Hematopoietic multipotent progenitor cell (in vitro differentiated cells): Measurements from ENCODE around the gene NIT1. TPM values are rescaled to one million over a fixed set of nuclear protein-coding genes. Genes with fewer than 3 reads are reported as not detected.

Source experiments
- DNase-seq, 3 donors: peaks; one replicate each; pipeline ENCODE4 v3.0.0-alpha.2; 2011 to 2015; ENCODE audit warnings: low read depth in 2 of 3, low spot score in 2 of 3
- total RNA-seq: library from RNA; depleted of rRNA; stranded (reverse); fragments of >200 nt; gene quantifications from one replicate; pipeline ENCODE4 v1.2.3, GENCODE V29; 2012

NIT1 gene, protein sequence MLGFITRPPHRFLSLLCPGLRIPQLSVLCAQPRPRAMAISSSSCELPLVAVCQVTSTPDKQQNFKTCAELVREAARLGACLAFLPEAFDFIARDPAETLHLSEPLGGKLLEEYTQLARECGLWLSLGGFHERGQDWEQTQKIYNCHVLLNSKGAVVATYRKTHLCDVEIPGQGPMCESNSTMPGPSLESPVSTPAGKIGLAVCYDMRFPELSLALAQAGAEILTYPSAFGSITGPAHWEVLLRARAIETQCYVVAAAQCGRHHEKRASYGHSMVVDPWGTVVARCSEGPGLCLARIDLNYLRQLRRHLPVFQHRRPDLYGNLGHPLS
- 53.3 TPM for total RNA-seq

DNA sequence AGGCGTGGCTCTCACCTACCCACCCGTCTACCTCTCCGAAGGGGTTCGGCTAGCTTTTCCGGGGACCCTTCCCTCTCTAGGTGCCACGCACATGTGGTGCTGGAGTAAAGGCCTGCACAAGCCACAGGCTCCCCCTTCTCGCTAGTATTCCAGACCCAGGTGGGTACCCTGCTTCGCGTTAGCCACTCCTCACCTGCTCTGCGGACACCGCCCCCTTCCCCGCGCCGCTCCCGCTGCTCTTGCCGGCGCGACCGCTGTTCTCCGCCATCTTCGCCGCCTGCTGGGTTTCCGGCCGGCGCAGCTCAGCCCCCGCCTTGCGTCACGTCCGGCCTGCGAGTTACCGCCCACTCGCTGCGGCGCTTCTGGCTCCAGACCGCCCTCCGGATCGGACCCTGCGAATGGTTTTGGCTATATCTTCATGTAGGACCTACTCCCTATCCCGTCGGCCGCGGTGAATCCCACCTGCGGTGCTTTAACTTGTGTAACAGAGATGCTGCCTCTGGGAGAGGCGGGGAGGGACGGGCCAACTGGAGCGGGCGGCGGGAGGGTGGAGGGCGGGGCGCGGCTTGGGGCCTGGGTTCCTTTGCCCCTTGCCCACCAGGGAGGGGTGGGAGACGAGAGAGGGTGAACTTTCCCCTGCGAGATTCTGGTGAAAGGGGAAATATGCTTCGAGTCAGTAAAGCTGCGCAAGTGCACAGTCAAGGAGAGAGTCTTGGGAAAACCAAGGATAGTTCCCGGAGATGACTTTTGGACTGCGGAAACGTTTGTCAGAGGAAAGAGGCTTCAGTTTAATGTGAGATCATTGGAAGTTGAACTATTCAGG lies at the start of gene NIT1, which contains the start of gene PFDN2:
Gene NIT1 (plus strand): TSS at position 347 of the 823 bp plus-strand sequence. CDS start 72 bp downstream, at position 419.
Gene PFDN2 (minus strand): TSS at position 279 of the 823 bp plus-strand sequence. CDS start 11 bp downstream, at position 268.
- peak; percentile 70 to 88 (median 84) for DNase-seq

DNA sequence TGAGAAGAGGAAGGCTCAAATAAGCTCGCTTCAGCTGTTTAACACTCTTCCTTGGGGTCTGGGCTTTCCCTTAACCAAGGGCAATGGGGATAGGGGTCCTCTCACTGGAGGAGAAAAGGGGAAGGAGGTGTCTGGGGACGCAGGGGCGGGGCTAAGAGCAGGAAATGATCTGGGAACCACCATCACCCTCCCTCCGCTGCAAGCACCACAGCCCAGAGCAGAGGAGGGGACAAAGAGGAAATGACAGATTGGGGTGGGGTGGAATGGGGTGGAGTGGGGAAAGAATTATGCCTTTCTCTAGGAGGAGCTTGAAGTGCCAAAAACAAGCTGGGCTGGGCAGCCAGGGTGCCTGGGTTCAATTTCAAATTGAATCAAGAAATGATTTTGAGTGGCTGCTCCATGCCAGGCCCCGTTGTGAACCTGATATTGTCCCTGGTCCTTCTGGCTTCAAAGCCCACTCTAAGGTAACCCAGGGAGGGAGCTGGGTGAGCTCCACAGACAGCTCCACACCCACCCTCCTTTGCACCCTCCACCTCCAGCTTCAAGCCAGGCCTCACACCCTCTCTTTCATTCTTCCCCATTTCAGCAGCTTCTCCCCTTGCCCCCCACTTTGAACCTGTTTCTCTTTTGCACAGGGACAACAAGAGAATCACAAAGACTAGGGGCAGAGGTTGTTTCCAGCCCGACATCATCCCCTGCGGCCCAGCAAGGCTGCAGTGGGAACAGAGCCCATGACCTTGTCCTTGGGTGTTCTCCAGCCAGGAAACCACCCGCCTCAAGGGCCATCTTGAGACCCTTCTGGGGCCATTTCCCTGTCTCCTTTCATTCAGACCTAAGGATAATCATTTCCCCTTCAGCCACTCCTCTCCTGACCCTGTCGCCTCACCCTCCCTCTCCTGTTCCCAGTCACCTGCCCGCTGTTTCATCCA lies 49.3 kb upstream of the NIT1 start:
- peak; percentile 55 to 97 (median 95) for DNase-seq

DNA sequence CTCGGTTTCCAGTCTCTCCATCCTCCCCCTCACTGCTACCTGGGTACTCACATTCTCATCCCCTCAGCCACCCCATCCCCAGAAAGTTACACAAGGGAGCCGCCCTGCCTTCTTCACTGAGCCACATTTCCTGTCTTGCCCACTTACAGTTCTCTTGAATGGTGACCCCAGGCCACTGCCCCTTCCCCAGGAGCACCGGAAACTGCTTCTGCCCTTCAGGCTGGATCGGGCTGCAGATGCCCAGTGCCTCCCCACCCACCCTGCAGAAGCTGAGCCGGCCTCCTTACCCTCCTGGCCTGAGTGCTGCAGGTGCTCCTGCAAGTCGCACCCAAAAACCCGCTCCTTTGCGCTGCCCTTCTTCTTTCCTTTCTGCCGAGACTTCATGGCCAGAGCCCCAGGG lies 48.7 kb upstream of the NIT1 start:
- no peak for DNase-seq

DNA sequence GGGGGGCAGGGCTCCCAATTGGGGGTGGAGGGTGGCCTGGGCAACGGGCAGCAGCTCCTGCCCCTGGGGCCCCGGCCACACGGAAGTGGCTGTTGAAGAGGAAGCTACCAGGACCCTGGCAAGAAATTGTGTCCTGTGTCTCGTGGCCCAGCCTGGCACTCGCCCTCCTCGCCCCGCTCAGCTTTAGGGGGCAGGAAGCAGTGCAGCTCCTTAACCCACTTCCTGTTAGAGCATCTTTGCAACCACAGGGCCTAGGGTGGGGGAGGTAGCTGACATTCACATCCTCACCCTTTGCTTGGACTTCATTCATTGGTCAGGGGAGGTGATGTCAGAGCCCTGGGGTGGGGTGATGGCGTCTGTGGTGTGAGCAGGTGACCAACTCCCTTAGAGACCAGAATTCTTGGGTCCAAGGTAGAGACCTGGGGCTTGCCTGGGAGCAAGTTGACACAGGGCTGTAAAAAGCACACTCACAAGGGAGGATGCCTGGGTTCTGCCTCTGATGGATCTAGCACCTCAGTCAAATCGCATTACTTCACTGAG lies 48.1 kb upstream of the NIT1 start, which contains the start of gene ARHGAP30:
Gene ARHGAP30 (minus strand): TSS at position 161 of the 540 bp plus-strand sequence. CDS start 267 bp downstream, outside the sequence.
- DNase-seq = peak; percentile 45 to 97 (median 88)

DNA sequence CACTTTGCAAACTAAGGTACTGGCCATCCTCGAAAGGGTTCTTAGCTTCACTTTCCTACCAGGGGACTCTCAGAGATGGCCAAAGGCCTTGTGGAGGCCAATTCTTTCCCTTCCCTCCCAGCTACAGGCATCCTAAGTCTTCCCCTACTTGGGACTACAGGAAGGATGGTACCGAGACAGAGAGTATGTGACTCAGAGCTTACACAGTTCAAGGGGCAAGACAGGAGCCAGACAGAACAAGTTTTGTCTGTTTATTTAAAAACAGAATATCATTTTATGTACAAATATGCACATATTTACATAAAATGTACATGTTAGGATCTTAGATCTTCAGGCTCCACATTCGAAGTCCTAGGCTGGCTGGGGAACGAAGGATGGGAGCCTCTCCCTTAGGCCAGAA lies 47.1 kb upstream of the NIT1 start:
- no peak for DNase-seq

DNA sequence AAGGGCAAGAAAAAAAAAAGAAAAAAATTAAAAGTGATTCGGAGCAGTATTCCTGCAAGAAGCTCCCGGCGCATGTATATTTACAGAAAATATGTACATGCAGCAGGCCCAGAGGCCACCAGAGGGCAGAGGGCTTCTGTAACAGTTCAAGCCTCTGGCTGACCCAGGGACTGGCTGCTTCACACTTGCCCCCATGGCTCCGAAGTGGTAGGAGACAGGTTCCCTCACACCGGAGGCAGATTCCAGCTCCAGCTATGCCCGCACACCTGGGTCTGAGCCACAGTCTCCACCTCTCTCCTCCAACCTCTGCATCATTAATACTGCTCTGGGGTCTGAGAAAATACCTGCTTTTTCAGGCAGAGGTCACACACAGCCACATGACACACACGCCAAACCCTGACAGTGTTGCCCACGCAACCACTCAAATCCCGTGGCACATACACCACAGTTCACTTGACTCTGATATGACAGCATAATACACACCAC lies 46.0 kb upstream of the NIT1 start:
- DNase-seq = peak in 2 of 3 donors; percentile 65 to 74

DNA sequence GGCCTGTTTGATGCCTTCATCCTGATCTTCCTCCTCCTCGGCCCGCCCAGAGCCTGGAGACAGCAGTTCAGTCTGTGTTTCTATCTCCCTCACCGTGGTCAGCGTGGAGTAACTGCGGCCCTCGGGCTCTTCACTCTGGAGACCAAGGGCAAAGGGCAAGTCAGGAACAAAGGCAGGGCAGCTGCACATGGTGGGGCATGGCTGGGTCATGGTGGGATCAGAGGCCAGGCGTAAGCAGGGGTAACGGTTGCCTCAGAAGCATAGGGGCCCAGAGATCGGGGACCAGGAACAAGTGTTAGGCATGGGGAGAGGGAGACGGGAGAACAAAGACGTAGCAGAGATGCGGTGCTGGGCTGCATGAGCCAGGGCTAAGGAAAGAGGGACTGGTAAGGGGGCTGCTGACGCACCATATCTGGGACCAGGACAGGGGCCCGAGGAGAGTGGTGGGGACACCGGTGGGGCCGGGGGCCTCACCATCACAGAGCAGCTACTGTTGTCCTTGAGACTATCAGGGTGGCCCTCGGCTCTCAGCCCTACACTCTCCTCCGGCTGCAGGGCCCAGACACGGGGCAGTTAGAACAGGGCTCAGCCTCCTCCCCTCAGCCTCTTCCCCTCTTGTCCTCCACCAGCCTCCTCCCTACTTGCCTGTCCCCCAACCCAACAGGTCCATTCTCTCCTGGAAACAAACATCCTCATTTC lies 45.0 kb upstream of the NIT1 start:
- no peak for DNase-seq

DNA sequence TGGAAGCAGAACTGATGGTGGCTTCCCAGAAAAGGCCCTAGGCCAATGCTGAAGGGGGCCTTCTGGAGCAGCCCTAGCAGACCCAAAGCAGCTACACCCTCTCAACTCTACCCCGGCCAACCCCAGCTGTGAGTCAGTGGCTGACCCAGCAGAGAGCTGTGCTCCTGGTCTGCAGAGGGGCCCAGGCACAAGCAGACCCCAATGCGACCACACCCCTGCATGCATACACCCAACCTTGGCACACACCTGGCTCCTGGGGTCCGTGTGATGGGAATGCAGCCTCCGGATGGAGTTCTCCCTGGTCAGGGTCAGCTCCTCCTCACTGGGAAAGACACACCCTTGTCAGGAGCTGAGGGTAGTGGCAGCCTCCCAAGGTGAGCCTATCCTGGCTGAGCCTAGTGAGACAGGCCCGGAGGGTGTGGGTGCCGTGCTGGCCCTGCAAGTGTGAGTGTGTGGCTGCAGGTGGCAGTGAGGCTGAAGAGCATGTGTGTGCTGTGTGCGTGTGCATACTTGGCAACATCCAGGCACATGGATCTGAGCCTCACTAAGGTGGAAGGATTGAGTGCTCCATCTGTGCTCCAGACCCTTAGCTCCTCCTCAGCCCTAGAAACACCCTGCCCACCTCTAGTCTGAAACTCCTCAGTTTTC lies 44.3 kb upstream of the NIT1 start:
- peak in 1 of 3 donors; percentile 19 for DNase-seq

DNA sequence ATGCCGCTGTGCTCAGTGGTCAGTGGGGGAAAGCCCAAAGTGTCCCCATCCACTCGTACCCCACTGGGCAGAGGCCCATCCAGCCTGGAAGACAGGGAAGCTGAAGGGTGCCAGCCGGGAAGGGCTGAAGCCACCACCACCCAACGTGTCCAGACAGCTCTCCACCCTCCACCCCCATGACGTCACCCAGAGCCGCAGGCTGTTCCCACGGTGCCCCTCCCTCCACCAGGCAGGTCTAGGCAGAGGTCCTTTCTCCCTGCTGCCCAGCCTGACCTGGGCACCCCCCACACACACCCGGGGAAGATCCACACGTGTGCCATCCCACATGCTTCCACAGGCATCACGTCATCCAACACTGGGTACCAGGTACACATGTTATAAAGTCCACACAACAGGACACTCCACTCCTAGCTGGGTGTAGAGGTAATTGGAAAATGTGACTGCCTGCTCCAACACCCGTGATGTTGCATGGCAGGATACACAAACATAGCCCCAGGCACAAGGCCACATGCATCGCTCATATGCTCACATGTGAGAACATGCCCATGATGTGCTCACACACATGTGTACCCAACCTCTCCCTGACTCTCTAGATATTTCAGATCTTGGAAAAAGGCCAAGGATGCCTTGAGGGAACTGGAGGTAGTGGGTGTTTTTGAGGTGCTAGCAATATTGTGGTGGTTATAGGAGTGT lies 43.1 kb upstream of the NIT1 start:
- DNase-seq = no peak

DNA sequence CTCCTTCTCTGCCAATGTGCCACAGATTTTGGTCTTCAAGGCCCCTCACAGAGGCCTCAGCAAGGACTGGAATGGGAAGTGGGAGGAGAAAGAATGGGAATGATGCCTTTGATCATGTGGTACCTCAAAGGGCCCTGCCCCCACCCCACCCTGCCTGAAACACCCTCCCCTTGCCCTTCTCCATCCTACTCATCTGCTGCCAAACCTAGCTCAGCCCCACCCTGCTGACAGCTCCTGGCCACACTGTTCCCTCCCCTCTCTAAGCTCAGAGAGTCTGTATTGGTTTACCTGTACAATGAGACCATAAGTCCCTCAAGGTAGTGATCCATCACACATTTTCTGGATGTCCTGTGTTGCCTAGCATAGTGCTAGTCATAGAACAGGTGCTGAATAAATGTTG lies 41.5 kb upstream of the NIT1 start:
- no peak for DNase-seq

DNA sequence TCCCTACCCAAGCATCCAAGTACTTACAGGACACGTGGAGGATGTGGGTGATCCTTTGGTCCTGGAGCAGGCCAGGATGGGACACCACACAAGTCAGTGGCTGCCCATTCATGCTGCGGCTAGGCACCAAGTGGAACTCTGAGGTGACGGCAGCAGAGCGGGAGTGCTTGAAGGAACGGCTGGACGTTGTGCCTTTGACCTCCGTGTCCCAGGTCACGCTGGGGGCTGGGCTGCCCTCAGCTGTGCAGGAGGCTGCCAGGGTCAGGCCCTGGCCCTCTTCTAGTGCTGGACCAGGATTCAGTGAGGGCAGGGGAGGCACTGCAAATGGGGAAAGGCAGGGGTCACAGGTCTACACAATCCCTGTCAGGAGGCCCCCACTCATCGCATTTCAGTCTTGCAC lies 40.5 kb upstream of the NIT1 start:
- DNase-seq = no peak

DNA sequence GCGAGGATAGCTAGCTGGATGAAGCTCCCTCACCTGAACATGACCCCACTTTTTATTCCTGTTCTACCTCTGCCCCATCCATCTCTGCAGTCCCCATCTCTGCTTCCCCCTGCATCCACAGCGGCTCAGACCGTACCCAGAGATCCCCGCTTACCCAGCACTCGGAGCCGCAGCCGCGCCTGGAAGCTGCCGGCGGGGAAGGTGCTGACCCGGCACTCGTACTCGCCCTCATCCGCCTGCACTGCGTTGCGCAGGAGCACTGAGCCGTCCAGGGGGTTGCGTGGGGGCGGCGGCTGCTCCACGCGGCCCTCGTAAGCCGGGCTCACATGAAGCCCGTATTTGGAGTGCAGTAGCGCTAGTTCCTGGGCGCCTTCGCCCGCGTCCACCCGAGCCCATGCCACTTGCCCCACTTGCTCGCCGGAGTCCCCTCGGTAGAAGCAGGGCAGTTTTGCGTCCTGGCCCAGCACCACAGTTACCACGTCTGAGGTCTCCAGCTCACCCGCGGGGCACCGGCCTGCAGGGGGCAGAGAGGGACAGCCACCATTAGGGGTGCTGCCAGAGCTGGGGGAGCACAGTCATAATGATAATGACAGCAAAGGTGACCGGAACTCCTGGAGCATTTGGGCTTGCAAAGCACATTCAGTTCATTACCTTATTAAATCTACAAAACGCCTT lies 38.3 kb upstream of the NIT1 start:
- DNase-seq = no peak

DNA sequence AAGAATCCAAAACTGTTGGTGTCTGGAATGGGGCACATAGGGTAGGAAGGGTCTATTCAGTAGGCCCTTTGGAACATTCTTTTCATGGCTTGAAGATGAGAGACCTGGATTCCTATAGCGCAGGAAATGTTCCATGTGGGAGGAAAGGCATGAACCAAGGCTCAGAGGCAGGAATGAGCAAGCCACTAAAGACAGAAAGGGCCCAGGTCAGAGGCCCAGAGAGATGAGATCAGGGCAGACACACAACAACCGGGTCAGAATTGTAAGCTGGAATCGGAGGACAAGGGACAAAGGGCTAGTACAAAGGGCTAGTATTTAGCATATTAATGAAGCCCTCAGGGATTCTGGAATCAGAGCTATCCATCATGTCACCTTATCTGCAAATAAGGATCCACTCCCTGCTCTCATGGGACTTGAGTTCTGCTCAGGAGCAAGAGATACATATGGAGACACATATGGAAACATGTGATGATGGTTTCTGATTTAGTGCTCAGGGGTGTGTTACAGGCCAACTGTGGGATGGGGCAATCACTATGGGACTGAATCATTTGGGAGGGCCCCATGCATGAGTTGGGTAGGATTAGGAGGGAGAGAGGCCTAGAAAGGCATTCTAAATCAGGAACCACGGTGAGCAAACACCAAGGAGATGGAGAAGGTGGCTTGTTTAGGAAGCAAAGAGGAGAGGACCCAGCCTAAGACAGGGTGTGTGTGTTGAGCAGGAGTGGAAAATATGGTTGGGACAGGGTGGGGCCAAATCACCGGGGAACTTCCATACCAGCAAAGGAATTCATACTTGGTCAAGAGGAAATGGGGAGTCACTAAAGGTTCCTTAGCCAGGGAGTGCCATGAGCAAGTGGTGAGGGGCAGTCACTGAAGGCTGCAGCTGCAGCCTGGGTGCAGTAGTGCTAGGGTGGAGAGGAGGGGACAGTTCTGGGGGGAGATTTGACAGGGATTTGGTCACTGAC lies 37.2 kb upstream of the NIT1 start:
- DNase-seq = no peak

DNA sequence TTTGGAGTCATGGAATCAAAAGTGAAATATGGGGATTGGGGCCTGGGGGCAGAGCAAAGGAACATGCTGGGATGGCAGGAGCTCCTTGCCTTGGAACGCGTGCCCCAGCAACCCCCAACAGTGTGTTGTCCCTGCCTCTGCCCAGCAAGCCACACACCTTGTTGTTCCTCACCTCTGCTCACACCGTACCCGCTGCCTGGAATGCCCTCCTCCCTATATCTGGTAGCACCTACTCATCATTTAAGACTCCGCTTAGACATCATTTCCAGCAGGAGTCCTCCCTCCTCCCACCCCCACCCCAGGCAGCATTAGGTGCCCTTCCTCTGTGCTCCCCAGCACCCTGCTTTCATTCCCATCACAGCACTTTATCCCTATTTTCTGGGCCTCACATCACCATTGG lies 36.4 kb upstream of the NIT1 start:
- no peak for DNase-seq

DNA sequence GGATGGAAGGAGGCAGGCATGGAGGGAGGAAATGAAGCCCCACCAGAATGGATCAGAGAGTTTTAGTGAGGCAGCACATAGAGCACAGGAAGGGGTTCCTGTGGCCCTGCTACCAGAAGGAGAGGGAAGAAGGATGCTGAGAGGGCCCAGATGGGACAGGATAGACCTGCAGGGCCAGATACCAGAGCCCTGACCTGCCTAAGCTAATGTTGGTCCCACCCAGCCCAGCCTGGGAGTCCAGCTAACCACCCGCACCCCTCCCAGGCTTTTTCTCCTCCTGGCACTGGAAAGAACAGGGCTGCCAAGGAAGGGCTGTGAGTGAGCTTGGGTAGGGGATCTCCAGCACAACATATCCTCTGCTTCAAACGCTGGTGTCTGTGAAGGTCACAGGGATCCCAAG lies 35.4 kb upstream of the NIT1 start:
- DNase-seq = no peak

DNA sequence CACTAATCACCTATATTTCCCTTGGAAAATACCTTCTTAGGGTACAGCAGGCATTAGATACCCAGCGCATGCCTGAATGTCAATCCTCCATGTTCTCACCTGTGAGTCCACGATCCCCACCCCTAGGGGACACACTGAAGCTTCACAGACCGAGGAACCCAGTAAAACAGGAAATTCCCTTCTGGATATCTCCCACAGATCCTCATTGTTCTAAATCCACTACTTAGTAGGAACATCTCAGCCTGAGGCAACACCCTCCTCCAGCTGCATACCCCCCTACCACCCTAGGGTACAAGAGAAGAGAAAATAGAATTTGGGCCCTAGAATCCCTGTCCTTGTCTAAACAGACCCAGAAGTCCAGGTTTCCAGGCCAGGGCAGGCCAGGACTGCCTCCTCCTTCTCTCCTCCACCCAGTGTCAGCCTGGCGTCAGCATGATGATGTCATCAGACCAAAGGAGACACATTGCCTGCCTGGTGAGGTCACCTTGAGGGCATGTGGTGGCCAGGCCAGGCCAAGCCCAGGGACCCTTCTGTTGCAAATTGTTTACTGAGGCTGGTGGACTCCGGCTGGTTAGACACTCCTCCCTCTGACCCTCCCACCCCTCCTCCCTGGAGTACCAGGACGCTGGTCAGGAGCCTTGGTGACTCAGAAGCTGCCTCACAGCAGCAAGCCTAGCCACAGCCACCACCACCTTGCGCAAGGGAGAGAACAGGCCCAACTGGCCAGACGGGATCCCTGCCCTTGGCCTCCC lies 34.7 kb upstream of the NIT1 start:
- DNase-seq = no peak
